ENCODE measurements around the gene BRAF. TPM values are rescaled to one million over a fixed set of nuclear protein-coding genes. Genes with fewer than 3 reads are reported as not detected.
"Not testable (repeated sequence)": the region's sequence is repeated elsewhere in the genome, so short reads cannot be mapped to it uniquely, and the experiment has no call there.

BRAF gene
- total and polyA plus RNA-seq, 5 experiments from 2014 or later = 7.4 to 54.9 (median 11.2) TPM

DNA sequence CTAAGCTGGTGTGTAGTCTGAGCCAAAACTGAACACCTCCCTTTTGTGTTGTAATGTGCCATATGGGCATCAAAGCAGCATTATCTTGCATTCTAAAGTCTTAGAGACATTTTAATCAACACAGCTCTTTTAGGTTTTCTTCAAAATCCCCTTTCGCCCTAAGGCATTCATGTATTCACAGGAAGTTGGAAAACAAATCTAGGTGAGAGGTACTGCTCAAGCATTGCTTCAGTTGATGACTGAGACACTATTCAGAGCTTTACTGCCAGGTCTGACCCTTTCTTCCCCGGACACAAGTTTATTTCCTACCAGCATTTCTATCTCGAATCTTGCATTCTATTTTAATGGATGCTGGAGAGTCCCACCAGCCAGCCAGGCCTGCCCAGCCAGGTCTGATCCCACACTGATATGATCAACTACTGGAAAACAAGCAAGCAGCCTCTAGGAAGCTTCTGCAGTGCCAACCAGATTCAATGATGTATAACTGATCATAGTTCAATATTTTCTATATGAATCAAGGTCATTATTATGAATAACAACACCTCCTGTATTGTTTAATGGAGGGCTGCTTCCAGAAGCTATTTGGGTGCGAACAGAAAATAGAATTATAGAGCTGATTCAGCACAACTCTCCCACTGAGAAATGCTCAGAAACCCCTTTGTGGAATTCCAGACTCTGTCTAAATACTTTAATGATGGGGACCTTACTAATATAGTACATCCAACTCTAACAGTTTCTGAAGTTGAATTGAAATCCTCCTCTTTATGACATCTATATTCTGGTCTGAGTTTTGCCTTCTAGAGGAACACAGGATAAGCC, 4.0 kb upstream of the BRAF start:
- Mint-ChIP-seq H3K4me1 (peaks cover 3 to 10% (median 6%) of the 10 kb centered on the region in 4 donors), H3K36me3 (no peaks in the 10 kb centered on the region), H3K27ac (peak overlapping the region in 1 of 10 donors; percentile 79), H3K4me3 (no peak overlapping the region), H3K9me3 (peaks cover 0 to 10% (median 0%) of the 10 kb centered on the region in 9 donors), H3K27me3 (peaks cover 0 to 9% (median 3%) of the 10 kb centered on the region in 5 donors)
- ATAC-seq (no peak), DNase-seq (no peak)
- POLR2A ChIA-PET = no interaction called here

DNA sequence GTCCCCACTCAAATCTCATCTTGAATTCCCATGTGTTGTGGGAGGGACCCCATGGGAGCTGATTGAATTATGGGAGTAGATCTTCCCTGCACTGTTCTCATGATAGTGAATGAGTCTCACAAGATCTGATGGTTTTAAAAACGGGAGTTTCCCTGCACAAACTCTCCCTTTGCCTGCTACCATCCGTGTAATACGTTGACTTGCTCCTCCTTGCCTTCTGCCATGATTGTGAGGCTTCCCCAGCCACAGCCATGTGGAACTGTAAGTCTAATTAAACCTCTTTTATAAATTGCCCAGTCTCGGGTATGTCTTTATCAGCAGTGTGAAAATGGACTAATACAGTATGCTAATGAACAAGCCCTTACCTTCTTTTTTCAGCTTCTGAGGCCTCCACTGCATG, 3.2 kb upstream of the BRAF start:
- ATAC-seq, H3K4me1 Mint-ChIP-seq, DNase-seq, H3K36me3 Mint-ChIP-seq, POLR2A ChIA-PET, H3K27me3 Mint-ChIP-seq: not testable (repeated sequence)
- Mint-ChIP-seq H3K27ac (peak overlapping the region in 3 of 10 donors; percentile 12 to 79 (median 65)), H3K4me3 (peak overlapping the region in 2 of 10 donors; percentile 20 to 71), H3K9me3 (peaks cover 0 to 10% (median 0%) of the 10 kb centered on the region in 9 donors)

DNA sequence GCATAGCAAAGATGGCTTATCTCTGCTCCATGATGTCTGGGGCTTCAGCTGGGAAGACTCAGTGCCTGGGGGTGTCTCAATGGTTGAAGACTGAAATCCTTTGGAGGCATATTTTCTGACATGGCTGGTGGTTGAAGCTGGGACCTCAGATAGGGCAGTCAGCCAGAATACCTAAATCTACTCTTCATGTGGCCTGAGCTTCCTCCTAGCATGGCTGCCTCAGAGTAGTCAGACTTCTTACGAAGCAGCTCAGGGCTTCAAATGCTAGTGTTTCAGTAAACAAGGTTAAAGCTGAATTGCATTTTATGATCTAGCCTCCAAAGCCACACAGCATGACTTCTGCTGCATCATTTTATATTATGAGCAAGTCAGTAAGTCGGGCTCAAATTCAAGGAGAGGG, 2.6 kb upstream of the BRAF start:
- H3K27me3 Mint-ChIP-seq = peaks cover 0 to 2% (median 0%) of the 10 kb centered on the region in 5 donors
- no peak overlapping the region for H3K4me3 Mint-ChIP-seq
- POLR2A ChIA-PET = no interaction called here
- H3K4me1 Mint-ChIP-seq = peaks cover 3 to 10% (median 6%) of the 10 kb centered on the region in 4 donors
- DNase-seq = no peak
- ATAC-seq = no peak
- peak overlapping the region in 1 of 10 donors; percentile 66 for H3K27ac Mint-ChIP-seq
- peaks cover 0 to 10% (median 0%) of the 10 kb centered on the region in 9 donors for H3K9me3 Mint-ChIP-seq
- no peaks in the 10 kb centered on the region for H3K36me3 Mint-ChIP-seq

DNA sequence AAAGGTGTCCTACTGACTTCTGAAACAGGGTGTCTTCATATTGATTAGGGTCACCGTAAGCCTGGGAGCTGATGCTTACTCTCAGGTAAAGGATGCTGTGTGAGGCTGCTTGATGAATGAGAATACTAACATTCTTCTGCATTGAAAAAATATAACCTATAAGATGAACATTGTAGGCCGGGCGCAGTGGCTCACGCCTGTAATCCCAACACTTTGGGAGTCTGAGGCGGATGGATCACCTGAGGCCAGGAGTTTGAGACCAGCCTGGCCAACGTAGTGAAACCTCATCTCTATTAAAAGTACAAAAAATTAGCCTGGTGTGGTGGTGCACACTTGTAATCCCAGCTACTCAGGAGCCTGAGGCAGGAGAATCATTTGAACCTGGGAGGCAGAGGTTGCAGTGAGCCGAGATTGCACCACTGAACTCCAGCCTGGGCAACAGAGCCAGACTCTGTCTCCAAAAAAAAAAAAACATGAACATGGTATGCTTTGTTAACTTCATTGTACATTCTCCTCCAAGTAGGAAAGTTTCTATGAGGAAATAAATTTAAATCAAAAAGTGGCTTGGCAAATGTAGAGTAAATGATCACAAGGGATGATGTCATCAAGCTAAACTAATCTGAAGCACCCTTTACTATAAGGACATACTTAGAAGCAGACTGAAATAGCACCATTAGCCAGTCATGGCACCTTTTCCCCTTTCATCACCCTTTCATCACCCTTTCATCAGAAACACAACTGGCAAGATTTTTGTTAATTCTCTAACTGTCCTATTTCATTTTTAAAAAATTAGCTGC, 1.5 kb upstream of the BRAF start:
- peak overlapping the region in 8 of 10 donors; percentile 36 to 97 (median 53) for H3K4me3 Mint-ChIP-seq
- DNase-seq (no peak), ATAC-seq (no peak)
- POLR2A ChIA-PET = interaction anchor here (1.3 kb wide), 1 partner anchor 89 kb away, joined by 4 read pairs; the partner anchor contains the start of gene MRPS33
- H3K9me3 Mint-ChIP-seq = peaks cover 0 to 10% (median 0%) of the 10 kb centered on the region in 9 donors
- no peaks in the 10 kb centered on the region for H3K36me3 Mint-ChIP-seq
- no peaks in the 10 kb centered on the region for H3K27me3 Mint-ChIP-seq
- H3K4me1 Mint-ChIP-seq = peaks cover 3 to 10% (median 7%) of the 10 kb centered on the region in 4 donors
- peak overlapping the region in 8 of 10 donors; percentile 81 to 100 (median 90) for H3K27ac Mint-ChIP-seq

DNA sequence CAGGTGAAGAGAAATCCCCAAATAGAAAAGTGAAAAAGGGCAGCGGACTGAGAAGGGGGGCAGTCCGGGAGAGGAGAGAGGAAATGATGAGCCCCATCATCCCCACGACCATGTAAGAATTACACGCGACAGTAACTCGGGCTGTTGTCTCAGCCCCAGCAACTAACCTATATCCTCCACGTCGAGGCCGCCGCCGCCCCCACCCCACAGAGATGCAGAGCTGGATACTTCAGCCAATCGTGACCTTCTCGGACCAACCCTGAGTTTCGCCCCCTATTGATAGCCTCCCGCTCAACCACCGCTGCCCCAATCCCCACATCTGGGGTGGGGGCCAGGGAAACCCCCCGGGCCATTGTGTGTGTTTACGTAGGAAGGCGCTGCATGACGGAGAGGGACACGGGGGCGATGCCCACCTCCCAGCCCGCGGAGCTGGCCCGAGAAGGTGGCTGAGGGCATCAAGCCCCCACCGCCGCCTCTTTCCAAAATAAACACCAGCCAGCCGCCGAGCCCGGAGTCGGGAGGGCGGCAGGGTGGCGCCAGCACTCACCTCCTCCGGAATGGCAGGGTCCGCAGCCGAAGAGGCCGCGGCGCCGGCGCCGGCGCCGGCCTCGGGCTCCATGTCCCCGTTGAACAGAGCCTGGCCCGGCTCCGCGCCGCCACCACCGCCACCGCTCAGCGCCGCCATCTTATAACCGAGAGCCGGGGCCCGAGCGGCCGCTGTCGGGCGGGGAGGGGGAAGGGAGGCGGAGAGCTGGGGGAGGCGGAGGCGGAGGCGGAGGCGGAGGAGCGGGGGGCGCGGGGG, 509 bp downstream of the BRAF start:
- ATAC-seq (peak; percentile 77 to 81), DNase-seq (peak; percentile 63 to 88 (median 82))
- H3K27me3 Mint-ChIP-seq = no peaks in the 10 kb centered on the region
- peaks cover 10 to 26% (median 23%) of the 10 kb centered on the region in 4 donors for H3K4me1 Mint-ChIP-seq
- H3K36me3 Mint-ChIP-seq = no peaks in the 10 kb centered on the region
- peaks cover 0 to 10% (median 0%) of the 10 kb centered on the region in 9 donors for H3K9me3 Mint-ChIP-seq
- H3K27ac Mint-ChIP-seq = no peak overlapping the region
- H3K4me3 Mint-ChIP-seq = no peak overlapping the region
- POLR2A ChIA-PET = interaction anchor here (0.6 to 2.8 kb wide), 9 partner anchors 11 to 814 kb away, joined by 3 to 19 read pairs (median 3); partner anchors contain the start of genes ADCK2, MKRN1, MRPS33 and SSBP1

DNA sequence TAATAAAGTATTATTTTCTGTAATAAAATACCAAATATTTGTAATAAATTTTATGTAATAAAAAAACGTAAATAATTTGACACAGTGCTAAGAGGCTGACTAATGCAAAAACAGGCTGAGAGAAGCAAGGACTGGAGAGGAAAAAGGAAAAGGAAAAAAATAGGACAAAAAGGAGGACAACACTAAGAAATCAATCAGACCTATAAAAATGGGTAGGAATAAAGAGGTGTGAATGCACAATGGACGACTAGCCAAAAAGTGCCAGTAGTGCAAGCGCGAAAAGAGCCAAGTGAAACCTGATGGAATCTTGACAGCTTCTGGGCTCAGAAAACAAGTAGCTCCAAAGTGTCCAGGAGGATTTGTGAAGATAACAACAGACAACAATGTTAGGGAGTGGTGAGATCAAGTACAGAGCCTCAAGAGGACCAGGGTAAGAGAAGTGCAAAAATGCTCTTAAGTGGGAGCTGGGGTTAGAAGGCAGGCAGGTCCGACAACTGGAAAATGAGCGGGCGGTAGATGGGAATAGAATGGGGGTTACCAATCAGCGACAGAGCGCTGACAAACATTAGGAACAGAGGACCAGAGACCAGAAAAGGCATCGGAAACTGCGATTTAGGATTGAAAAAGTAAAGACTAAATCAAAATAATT, 1.2 kb downstream of the BRAF start:
- Mint-ChIP-seq H3K36me3 (peaks cover 0 to 1% (median 0%) of the 10 kb centered on the region in 3 donors), H3K4me3 (no peak overlapping the region), H3K27ac (no peak overlapping the region), H3K9me3 (peaks cover 0 to 10% (median 0%) of the 10 kb centered on the region in 9 donors), H3K27me3 (no peaks in the 10 kb centered on the region), H3K4me1 (peaks cover 10 to 27% (median 25%) of the 10 kb centered on the region in 4 donors)
- POLR2A ChIA-PET = interaction anchor here (1.2 to 2.8 kb wide), 6 partner anchors 10 to 251 kb away, joined by 3 to 19 read pairs (median 4); partner anchors contain the start of genes ADCK2 and MRPS33
- ATAC-seq = peak; percentile 0 to 2
- peak in 1 of 10 donors; percentile 7 for DNase-seq

DNA sequence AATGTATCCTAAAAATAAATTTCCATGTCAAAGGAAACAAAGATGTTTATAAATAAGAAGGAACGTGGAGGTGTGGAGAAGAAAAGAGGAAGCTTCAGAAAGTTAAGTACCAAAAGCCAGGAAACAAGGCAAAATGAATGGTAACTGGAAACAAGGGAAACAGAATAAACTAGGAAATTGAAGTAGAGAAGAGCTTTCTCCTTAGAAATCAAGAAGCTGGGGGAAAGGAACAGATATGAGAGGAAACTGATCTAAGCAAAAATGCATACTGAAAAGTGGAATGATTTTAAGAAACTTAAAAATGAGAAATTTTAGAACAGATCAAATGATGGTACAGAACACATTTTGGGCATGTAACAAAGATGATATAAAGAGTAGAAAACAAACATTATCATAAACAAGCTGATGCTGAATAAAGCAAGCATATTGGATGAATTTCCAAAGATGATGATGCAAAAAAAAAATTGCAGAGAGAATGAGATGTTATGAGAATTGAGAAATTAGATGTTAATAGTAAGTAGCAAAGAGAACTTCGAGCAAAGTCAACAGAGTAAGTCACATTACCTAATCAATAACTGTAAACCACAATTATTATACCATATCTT, 1.9 kb downstream of the BRAF start:
- POLR2A ChIA-PET = interaction anchor here (1.7 to 2.8 kb wide), 2 partner anchors 16 to 19 kb away, joined by 3 to 10 read pairs; no protein-coding TSS in a partner anchor
- no peak overlapping the region for H3K27ac Mint-ChIP-seq
- ATAC-seq = no peak
- no peaks in the 10 kb centered on the region for H3K27me3 Mint-ChIP-seq
- peaks cover 0 to 6% (median 0%) of the 10 kb centered on the region in 3 donors for H3K36me3 Mint-ChIP-seq
- no peak for DNase-seq
- H3K4me3 Mint-ChIP-seq = no peak overlapping the region
- peaks cover 0 to 4% (median 0%) of the 10 kb centered on the region in 9 donors for H3K9me3 Mint-ChIP-seq
- H3K4me1 Mint-ChIP-seq = peaks cover 13 to 34% (median 32%) of the 10 kb centered on the region in 4 donors

DNA sequence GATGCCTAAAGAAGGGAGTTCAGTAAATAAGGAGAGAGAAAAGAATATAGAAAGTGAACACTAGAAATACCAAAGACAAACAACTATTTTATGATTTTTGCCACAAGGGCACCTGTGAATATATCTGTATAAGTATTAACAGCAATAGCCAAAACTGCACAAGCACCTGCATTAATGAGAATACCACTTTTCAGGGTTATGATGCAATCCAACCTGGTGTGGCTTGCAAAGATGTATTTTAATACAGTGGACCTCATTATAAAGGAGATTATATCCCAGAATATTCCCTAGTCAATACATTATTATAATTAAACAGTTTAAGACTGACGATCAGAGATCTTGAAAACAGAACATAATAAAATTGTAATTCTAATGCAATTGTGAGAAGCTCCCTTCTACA, 4.0 kb downstream of the BRAF start:
- Mint-ChIP-seq H3K9me3 (no peaks in the 10 kb centered on the region), H3K36me3 (peaks cover 0 to 7% (median 0%) of the 10 kb centered on the region in 3 donors), H3K4me1 (peaks cover 26 to 55% (median 50%) of the 10 kb centered on the region in 4 donors), H3K27me3 (no peaks in the 10 kb centered on the region), H3K4me3 (peak overlapping the region in 1 of 10 donors; percentile 20), H3K27ac (peak overlapping the region; percentile 1 to 78 (median 58))
- POLR2A ChIA-PET = no interaction called here
- no peak for DNase-seq
- no peak for ATAC-seq

DNA sequence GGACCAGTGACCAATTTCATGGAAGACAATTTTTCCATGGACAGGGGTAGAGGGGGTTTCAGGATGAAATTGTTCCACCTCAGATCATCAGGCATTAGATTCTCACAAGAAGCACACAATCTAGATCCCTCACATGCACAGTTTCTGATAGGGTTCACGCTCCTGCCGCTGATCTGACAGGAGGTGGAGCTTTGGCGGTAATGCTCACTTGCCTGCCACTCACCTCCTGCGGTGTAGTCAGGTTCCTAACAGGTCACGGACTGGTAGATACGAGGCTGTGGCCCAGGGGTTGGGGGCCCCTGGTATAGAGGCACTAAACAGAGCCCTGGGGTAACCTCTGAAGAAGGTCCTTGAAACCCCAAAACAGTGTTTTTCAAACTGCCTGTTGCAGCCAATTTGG, 6.5 kb downstream of the BRAF start:
- DNase-seq (no peak), ATAC-seq (peak in 1 of 2 donors; percentile 19)
- Mint-ChIP-seq H3K27ac (peak overlapping the region in 3 of 10 donors; percentile 1 to 43 (median 34)), H3K4me3 (peak overlapping the region in 1 of 10 donors; percentile 34), H3K36me3 (peaks cover 0 to 7% (median 0%) of the 10 kb centered on the region in 3 donors), H3K27me3 (no peaks in the 10 kb centered on the region), H3K4me1 (peaks cover 27 to 63% (median 54%) of the 10 kb centered on the region in 4 donors), H3K9me3 (no peaks in the 10 kb centered on the region)
- POLR2A ChIA-PET = no interaction called here

DNA sequence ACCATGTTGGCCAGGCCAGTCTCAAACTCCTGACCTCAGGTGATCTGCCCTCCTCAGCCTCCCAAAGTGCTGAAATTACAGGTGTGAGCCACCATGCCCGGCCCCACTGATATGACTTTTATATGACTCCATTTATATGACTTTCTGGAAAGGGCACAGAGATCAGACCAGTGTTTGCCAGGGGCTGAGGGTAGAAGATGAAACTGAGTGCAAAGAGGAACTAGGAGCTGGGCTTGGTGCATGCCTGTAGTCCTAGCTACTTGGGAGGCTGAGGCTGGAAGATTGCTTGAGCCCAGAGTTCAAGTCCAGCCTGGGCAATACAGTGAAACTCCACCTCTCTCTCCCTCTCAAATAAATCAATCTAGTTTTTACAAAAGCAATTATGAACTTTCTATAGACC, 7.5 kb downstream of the BRAF start:
- peak overlapping the region in 3 of 10 donors; percentile 1 to 9 (median 2) for H3K27ac Mint-ChIP-seq
- no peak for DNase-seq
- H3K27me3 Mint-ChIP-seq = no peaks in the 10 kb centered on the region
- peak overlapping the region in 1 of 10 donors; percentile 37 for H3K4me3 Mint-ChIP-seq
- POLR2A ChIA-PET = interaction anchor here (0.6 kb wide), 1 partner anchor 55 kb away, joined by 3 read pairs; no protein-coding TSS in a partner anchor
- H3K36me3 Mint-ChIP-seq = peaks cover 0 to 7% (median 0%) of the 10 kb centered on the region in 3 donors
- no peak for ATAC-seq
- H3K4me1 Mint-ChIP-seq = peaks cover 37 to 73% (median 64%) of the 10 kb centered on the region in 4 donors
- H3K9me3 Mint-ChIP-seq = no peaks in the 10 kb centered on the region

Data from naive thymus-derived CD8-positive, alpha-beta T cell (primary cell).